ENCODE results near the gene PAK2. TPM values are rescaled to one million over a fixed set of nuclear protein-coding genes. Genes with fewer than 3 reads are reported as not detected.

Gene PAK2
- total and polyA plus RNA-seq, 2 donors from 2014 or later, result 13.4 to 67.1 TPM

- H3K4me1 ChIP-seq (ENCODE audit: control insufficient read depth in 2 of 3, insufficient read depth in 2 of 3, low read depth in 1 of 3, low read length in 3 of 3), result peaks cover 0 to 3% (median 0%) of the 10 kb centered on the region in 3 donors
- intact Hi-C loops (cut with DNase I), result no loop called here
Measured at GRCh38 chr3:196756732-196757131, 17.1 kb downstream of the PAK2 start.

DNA sequence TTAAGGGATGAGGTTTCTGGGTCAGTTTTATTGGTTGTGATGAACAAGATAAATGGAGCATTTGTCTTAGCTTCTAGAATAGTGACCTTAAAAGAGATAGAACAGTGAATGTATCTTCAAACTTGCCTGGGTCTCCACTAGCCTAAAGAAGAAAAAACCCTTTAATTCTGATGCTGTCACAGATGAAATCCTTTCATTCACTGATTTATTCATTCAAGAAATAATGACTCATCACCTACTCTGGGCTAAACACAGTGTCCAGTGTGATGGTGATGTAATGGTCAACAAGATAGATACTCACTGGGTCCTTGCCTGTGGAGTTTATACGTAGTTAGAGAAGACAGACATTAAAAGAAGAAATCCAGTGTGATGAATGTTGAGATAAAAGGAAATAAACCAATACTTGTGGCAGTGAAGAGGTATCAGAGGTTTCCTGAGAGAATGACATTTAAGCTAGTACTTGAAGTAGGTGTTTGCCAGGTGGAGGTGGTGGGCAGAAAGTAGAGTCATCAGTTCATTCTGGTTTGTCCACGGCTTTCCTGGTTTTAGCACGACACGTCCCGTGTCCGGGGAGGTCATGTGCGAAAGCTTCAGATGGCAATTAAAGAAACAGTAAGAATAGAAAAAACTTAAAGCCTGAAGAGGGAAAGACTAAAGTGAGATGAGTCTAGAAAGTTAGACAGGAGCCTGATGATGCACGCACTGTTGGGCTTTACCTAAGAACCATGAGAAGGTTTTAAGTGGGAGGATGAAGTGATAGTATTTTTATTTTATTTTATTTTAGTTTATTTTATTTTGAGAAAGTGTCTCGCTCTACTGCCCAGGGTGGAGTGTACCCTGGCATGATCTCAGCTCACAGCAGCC is 18.5 kb downstream of the PAK2 start:
- H3K4me1 ChIP-seq (ENCODE audit: control insufficient read depth in 2 of 3, insufficient read depth in 2 of 3, low read depth in 1 of 3, low read length in 3 of 3), result peaks cover 0 to 3% (median 0%) of the 10 kb centered on the region in 3 donors
- TF ChIP-seq CTCF (IDR thresholded peaks at IDR 0.05; ENCODE audit: borderline replicate concordance, extremely low read depth, insufficient read depth), result no peak
- no peak overlapping the region for H3K27ac ChIP-seq (ENCODE audit: low read depth in 2 of 2, low read length in 2 of 2)
- intact Hi-C loops (cut with DNase I), result no loop called here
- no peaks in the 10 kb centered on the region for H3K27me3 ChIP-seq (ENCODE audit: control insufficient read depth, insufficient read depth, low read length)
- H3K36me3 ChIP-seq (ENCODE audit: control insufficient read depth in 2 of 3, insufficient read depth in 3 of 3, low read length in 3 of 3), result peaks cover 0 to 3% (median 0%) of the 10 kb centered on the region in 3 donors
- DNase-seq (no peak), FAIRE-seq (no peak)
- peaks cover 0 to 7% (median 0%) of the 10 kb centered on the region in 3 donors for H3K9me3 ChIP-seq (ENCODE audit: control insufficient read depth in 2 of 3, insufficient read depth in 1 of 3, low read length in 3 of 3)
- no peak overlapping the region for H3K4me3 ChIP-seq (ENCODE audit: low read length in 3 of 3)
- no peak overlapping the region for H3K9ac ChIP-seq (ENCODE audit: low read length in 3 of 3)

More at GRCh38 chr3:196756732-196757131, 17.1 kb downstream of the PAK2 start:
- H3K27me3 ChIP-seq (ENCODE audit: control insufficient read depth, insufficient read depth, low read length), result no peaks in the 10 kb centered on the region
- no peak for TF ChIP-seq CTCF (IDR thresholded peaks at IDR 0.05; ENCODE audit: borderline replicate concordance, extremely low read depth, insufficient read depth)
- no peak overlapping the region for H3K9ac ChIP-seq (ENCODE audit: low read length in 3 of 3)
- H3K36me3 ChIP-seq (ENCODE audit: control insufficient read depth in 2 of 3, insufficient read depth in 3 of 3, low read length in 3 of 3), result peaks cover 0 to 3% (median 0%) of the 10 kb centered on the region in 3 donors
- H3K27ac ChIP-seq (ENCODE audit: low read depth in 2 of 2, low read length in 2 of 2), result no peak overlapping the region
- H3K4me3 ChIP-seq (ENCODE audit: low read length in 3 of 3), result no peak overlapping the region
- peaks cover 0 to 7% (median 0%) of the 10 kb centered on the region in 3 donors for H3K9me3 ChIP-seq (ENCODE audit: control insufficient read depth in 2 of 3, insufficient read depth in 1 of 3, low read length in 3 of 3)
- no peak for DNase-seq
- no peak for FAIRE-seq

DNA sequence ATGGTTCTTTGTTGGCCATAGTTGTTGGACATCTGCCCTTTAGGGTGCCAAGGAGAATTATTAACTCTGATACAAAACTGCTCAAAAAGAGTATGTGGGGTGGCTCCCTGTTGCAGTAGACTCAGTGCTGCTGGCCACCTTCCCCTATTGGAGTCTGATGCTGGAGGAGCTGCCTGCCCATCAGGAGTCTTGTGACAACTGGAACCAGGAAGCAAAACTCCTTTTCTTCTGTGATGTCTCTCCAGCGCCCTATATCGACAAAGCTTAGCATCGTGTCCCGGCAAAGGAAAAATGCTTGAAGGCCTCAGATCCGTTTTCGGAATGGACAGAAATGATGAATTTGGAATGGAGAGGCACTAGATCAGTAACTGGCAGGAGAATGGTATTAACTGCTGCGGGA is 23.5 kb downstream of the PAK2 start:
- DNase-seq (no peak), FAIRE-seq (no peak)
- Histone ChIP-seq H3K9me3 (ENCODE audit: control insufficient read depth in 2 of 3, insufficient read depth in 1 of 3, low read length in 3 of 3) (no peaks in the 10 kb centered on the region), H3K27ac (ENCODE audit: low read depth in 2 of 2, low read length in 2 of 2) (no peak overlapping the region), H3K36me3 (ENCODE audit: control insufficient read depth in 2 of 3, insufficient read depth in 3 of 3, low read length in 3 of 3) (no peaks in the 10 kb centered on the region), H3K4me3 (ENCODE audit: low read length in 3 of 3) (no peak overlapping the region), H3K27me3 (ENCODE audit: control insufficient read depth, insufficient read depth, low read length) (no peaks in the 10 kb centered on the region), H3K4me1 (ENCODE audit: control insufficient read depth in 2 of 3, insufficient read depth in 2 of 3, low read depth in 1 of 3, low read length in 3 of 3) (no peaks in the 10 kb centered on the region), H3K9ac (ENCODE audit: low read length in 3 of 3) (no peak overlapping the region)
- intact Hi-C loops (cut with DNase I), result no loop called here
- no peak for TF ChIP-seq CTCF (IDR thresholded peaks at IDR 0.05; ENCODE audit: borderline replicate concordance, extremely low read depth, insufficient read depth)

All from kidney (tissue), 14 donors.